NCI-H69 (cell line): ENCODE measurements around the gene COPB1.
A peak's percentile ranks its signal among the peaks of the same experiment; 100 is the strongest.

Source experiments
- DNase-seq: peaks from one replicate; lab custom pipeline; 2025; lab: John Stamatoyannopoulos, UW

COPB1 gene

GRCh38 chr11:14513800-14514199 lies 14.2 kb upstream of the COPB1 start:
- no peak for DNase-seq

- no peak for DNase-seq
Measured at GRCh38 chr11:14506532-14506931, 6.9 kb upstream of the COPB1 start.

GRCh38 chr11:14503023-14503422 lies 3.4 kb upstream of the COPB1 start:
- DNase-seq = no peak

DNA sequence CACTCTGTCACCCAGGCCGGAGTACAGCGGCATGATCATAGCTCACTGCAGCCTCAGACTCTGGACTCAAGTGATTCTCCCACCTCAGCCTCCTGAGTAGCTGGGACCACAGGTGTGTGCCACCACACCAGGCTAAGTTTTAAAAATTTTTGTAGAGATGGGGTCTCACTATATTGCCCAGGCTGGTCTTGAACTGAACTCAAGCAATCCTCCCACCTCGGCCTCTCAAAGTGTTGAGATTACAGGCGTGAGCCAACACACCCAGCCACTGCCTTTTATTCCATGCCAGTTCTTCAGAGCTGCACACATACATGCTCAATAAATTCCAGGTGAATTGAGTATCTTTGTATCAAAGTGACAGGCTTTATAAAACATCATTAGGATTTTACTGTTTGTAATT lies 2.4 kb upstream of the COPB1 start:
- no peak for DNase-seq

DNA sequence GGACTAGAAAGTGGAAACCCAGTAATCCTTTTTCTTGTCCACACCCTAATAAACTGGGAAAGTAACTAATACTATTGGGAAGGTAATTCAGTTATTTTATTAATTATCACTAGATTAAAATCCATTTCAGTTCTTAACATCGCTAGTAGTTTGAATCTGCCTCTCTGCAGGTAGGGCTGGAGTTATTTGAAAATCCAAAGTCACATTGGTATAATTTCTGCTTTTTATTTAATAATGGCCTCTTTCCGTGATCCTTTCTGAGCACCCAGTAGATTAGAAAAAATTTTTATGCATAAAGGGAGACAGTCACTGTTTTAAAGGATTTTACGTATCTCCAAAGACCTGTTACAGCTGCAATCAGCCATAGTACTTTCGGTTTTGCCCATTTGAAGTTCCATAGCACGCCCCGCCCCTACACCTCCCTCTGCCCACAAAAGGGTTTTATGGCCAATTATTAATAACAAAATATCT lies 605 bp upstream of the COPB1 start:
- peak; percentile 67 for DNase-seq

DNA sequence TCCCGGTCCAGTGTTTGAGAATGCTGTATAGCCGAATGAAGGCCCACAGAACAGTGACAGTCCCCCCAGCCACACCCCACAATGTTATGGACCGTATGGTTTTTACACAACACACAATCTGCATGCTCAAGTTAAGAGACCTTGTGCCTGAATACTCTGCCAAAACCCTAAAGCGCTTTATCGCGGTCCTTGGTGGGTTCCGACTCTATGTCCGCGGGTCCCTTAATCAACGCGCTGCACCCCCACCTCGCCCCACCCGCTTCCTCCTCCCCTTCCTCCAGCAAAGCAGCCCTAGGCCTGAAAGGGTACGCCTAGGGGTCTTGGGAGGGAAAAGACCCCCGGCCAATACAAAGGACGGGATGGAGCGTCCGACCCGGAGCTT lies 442 bp downstream of the COPB1 start:
- DNase-seq = peak; percentile 66

DNA sequence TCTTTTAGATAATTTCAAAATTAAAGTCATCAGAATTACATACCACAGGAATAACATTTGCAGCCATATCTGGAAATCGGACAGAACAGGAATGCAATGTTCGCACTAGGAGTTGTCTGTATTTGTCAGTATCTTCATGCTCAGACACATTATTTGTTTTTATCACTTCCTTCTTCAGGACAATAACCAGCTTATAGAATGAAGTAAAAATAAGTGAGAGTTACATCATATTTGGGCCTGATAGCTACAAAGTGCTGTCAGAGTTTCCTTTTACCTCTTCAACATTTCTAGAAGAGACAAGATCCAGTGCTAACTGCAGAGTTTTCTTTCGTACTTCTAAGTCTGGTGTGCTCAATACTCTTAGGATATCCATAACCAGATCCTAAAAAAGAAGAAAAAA lies 18.9 kb downstream of the COPB1 start:
- no peak for DNase-seq

- no peak for DNase-seq
Measured at GRCh38 chr11:14471127-14471526, 28.5 kb downstream of the COPB1 start.

DNA sequence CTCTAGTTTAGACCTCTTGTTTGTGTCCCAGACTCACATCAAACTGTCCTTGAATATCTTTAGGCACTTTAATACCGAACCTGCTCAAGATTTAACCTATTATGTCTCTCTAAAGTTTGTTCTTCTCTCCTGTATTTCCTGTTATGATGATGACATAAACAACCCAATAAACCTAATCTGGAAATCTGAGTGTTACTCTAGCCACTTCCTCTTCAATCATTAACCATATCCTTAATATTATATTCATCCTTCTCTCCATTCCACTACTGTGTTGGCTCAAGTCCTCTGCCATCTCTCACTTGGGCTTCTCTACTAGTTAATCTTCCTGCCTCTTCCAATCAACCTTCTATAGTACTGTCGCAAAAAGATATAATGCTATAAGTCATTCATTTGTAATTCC lies 36.0 kb downstream of the COPB1 start:
- DNase-seq = no peak

GRCh38 chr11:14460147-14460546 lies 39.5 kb downstream of the COPB1 start:
- no peak for DNase-seq

GRCh38 chr11:14458377-14458776 lies 41.2 kb downstream of the COPB1 start:
- no peak for DNase-seq

GRCh38 chr11:14455648-14456430 lies 43.8 kb downstream of the COPB1 start:
- no peak for DNase-seq

- DNase-seq = peak; percentile 20
Measured at GRCh38 chr11:14454861-14455632, 44.6 kb downstream of the COPB1 start.

GRCh38 chr11:14451825-14452224 lies 47.8 kb downstream of the COPB1 start:
- no peak for DNase-seq

GRCh38 chr11:14449302-14449714 lies 50.3 kb downstream of the COPB1 start:
- no peak for DNase-seq

DNA sequence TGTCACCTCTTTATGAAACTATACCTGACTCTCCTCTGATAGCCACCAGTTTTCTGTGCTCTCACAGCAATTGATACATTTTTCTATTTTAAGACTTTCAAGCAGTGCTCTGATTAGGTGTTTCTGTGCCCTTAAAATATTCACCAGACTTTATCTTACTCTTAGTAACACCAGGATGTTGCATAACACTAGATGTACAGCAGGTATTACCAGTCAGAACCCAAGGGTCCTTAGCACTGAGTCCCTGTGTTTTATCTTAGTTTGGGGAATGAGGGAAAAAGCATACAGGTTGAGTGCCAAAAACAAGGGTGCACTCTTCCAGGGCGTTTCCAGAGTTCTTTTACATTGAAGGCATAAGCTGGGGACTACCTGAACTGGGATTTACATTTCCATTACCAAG lies 51.4 kb downstream of the COPB1 start:
- DNase-seq = no peak

- DNase-seq = no peak
Measured at GRCh38 chr11:14446701-14447169, 52.9 kb downstream of the COPB1 start.

DNA sequence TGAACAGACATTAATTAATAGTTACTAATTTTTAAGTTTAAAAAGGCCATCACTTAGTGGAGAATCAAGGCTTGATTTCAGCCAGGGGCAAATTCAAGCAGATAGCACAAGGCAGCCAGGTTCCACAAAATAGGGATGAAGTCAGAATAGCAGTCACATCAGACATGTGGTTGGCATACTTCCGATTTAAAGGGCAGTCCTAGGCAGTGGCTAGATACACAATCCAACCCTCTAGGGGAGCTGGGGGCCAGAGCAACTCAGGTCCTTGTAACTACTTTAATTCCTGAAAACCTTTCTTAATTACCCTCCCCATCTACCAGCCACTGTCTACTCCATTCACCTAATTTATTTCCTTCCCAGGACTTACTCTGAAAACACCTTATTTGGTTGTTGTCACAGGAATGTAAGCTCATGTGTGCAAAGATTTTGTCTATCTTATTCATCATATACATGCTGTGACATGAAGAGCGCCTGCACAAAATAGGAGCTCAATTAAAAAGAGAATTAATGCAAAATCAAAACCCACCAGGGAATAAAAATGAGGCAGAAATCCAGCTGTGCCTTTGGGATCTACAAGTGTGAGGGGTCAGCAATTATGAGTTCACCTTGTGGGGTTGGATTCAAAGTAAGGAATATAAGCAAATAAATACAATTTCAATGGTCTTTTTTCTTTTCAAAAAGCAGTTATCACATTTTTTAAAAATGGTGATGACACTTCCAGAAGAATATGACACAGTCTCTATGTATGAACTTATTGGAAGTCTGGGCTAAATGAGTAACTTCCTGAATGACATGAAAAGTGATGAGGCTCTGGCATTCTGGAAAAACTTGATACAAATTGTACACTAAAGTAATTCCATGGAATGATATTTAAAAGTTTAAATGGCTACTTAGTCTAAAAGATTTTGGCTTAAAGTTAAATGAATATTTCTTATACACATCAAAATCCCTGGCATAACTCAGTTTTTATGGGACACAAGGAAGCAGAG lies 53.8 kb downstream of the COPB1 start:
- no peak for DNase-seq

GRCh38 chr11:14444441-14445189 lies 55.0 kb downstream of the COPB1 start:
- no peak for DNase-seq

DNA sequence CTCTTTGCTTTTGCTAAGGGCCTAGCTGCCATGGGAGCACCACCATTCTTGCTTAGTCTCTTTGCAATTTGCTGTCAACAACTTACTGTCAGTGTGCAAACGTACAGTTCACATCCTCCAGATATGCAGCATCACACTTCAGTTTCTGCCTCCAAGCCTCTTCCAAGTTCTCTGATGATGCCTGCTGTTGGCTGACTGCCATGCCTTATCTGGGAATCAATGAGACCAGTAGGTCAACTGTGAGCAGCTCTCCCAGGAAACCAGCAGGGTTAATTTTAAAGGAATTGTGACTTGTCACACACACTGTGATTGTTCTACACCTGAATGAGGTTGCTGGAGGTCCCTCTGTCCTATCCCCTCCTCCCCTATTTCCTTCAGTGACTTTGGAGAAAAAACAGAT lies 56.0 kb downstream of the COPB1 start:
- peak; percentile 22 for DNase-seq
